ENCODE data around the gene ADD3. TPM values are rescaled to one million over a fixed set of nuclear protein-coding genes. Genes with fewer than 3 reads are reported as not detected.

The ADD3 gene
- total and polyA plus RNA-seq, 9 donors, result 65.3 to 110 (median 81.0) TPM

DNA sequence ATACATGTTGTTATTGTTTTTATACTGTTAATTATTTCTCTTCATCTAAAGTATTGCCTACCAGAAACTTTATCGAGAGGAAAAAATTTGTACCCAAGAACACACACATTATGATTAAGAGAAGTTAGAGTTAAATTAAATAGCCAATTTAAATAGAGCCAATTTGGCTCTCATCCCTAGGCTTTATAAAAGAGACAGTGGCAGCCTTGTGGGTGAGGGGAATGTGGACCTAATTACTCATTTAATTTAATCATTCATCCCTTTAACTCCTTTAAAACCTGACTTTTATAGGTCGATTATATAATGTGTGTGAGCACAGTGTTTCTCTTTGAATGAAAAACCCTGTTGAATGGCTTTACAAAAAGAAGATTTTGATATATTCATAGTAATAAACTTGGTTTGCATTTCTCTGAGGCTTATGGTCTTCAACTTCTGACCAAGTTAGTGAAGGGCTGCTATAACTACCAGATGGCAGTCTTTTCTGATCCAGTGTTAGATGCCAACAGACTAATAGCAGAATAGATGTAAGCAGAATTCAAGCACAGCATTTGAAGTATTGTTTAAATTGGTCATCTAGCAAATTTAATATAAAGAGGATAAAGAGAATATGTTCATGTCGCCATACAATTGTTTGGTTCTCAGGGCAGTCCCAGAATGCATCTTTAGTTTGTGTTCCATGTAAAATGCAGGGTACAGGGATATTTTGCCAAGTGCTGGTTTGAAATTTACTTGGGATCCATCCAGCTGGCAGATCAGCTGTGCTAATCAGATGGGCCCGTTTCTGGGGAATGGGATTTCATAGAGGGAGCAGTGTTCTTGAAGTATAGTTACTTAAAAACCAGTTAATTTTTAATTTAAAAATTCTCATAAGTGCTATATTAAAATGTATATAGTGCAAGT is 25.3 kb downstream of the ADD3 start:
- no peaks in the 10 kb centered on the region for H3K27me3 ChIP-seq
- TF ChIP-seq EP300 (IDR thresholded peaks at IDR 0.05) (no peak), POLR2A (IDR thresholded peaks at IDR 0.05) (no peak)
- TF ChIP-seq, protein P1, sequence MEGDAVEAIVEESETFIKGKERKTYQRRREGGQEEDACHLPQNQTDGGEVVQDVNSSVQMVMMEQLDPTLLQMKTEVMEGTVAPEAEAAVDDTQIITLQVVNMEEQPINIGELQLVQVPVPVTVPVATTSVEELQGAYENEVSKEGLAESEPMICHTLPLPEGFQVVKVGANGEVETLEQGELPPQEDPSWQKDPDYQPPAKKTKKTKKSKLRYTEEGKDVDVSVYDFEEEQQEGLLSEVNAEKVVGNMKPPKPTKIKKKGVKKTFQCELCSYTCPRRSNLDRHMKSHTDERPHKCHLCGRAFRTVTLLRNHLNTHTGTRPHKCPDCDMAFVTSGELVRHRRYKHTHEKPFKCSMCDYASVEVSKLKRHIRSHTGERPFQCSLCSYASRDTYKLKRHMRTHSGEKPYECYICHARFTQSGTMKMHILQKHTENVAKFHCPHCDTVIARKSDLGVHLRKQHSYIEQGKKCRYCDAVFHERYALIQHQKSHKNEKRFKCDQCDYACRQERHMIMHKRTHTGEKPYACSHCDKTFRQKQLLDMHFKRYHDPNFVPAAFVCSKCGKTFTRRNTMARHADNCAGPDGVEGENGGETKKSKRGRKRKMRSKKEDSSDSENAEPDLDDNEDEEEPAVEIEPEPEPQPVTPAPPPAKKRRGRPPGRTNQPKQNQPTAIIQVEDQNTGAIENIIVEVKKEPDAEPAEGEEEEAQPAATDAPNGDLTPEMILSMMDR (IDR thresholded peaks at IDR 0.05), result no peak
- WGBS, 3 donors, result 30 to 39% (median 36%) methylated on average over 4 of the region's 4 CpGs
- H3K27ac ChIP-seq, result no peak overlapping the region
- no peak for DNase-seq
- H3K4me1 ChIP-seq (ENCODE audit: insufficient read depth), result peaks cover 3% of the 10 kb centered on the region
- no peaks in the 10 kb centered on the region for H3K9me3 ChIP-seq
- intact Hi-C loops (cut with DNase I), result no loop called here
- H3K4me3 ChIP-seq, result no peak overlapping the region
- H3K36me3 ChIP-seq, result no peaks in the 10 kb centered on the region

DNA sequence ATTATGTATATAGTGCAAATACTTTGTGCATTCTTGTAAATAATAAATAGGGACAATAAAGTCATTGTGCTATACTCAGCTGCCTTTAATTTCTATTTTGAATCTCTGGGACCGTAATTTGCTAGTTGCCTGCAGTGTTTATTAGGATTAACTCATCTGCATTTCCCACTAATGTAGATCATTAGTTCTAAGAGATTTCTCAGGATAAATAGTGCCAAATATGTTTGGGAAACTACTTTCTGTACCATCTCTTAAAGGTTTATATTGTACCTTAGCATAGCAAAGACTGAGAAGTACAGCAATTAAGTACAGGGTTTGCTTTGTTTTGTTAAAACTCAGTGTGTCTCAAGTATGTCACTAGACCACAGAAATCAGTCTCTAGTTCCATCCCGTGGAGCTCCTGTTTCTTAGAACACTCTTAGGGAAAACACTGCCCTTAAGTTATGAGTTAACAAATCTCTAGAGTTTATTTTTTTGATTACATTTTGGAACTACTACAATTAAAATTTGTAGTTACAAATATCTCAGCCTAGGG is 26.0 kb downstream of the ADD3 start:
- TF ChIP-seq EP300 (IDR thresholded peaks at IDR 0.05) (no peak), POLR2A (IDR thresholded peaks at IDR 0.05) (no peak)
- TF ChIP-seq, protein P1 (IDR thresholded peaks at IDR 0.05), result no peak
- Histone ChIP-seq H3K27me3 (no peaks in the 10 kb centered on the region), H3K36me3 (no peaks in the 10 kb centered on the region), H3K4me3 (no peak overlapping the region), H3K4me1 (ENCODE audit: insufficient read depth) (peaks cover 3% of the 10 kb centered on the region), H3K27ac (no peak overlapping the region), H3K9me3 (no peaks in the 10 kb centered on the region)
- no peak for DNase-seq
- intact Hi-C loops (cut with DNase I), result no loop called here
- 28 to 30% (median 29%) methylated on average over 2 of the region's 2 CpGs for whole genome bisulfite sequencing, 3 donors

DNA sequence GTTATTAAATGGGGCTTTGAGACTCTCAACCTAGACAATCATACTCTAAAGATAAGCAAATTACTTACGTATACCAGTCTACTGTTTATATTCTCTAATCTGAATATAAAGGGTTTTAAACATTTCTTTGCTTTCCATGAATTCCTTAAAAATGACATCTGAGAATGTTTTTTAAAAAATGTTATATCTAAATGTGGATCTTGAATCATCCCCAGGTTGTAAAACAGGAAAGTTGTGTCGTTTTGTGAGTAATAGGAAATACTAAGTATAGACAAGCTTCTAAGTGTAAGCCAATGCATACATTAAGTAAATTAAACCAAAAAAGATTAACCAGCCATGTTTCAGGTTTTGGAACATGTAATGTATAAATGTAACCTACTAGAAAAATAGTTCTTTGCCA is 26.8 kb downstream of the ADD3 start:
- TF ChIP-seq POLR2A (IDR thresholded peaks at IDR 0.05), result no peak
- no peak for TF ChIP-seq EP300 (IDR thresholded peaks at IDR 0.05)
- TF ChIP-seq, protein P1 (IDR thresholded peaks at IDR 0.05), result no peak
- Histone ChIP-seq H3K36me3 (no peaks in the 10 kb centered on the region), H3K9me3 (no peaks in the 10 kb centered on the region), H3K27me3 (no peaks in the 10 kb centered on the region), H3K27ac (no peak overlapping the region), H3K4me3 (no peak overlapping the region), H3K4me1 (ENCODE audit: insufficient read depth) (peaks cover 3% of the 10 kb centered on the region)
- intact Hi-C loops (cut with DNase I), result no loop called here
- 61 to 72% (median 67%) methylated on average over 2 of the region's 2 CpGs for WGBS, 3 donors
- DNase-seq, result no peak

DNA sequence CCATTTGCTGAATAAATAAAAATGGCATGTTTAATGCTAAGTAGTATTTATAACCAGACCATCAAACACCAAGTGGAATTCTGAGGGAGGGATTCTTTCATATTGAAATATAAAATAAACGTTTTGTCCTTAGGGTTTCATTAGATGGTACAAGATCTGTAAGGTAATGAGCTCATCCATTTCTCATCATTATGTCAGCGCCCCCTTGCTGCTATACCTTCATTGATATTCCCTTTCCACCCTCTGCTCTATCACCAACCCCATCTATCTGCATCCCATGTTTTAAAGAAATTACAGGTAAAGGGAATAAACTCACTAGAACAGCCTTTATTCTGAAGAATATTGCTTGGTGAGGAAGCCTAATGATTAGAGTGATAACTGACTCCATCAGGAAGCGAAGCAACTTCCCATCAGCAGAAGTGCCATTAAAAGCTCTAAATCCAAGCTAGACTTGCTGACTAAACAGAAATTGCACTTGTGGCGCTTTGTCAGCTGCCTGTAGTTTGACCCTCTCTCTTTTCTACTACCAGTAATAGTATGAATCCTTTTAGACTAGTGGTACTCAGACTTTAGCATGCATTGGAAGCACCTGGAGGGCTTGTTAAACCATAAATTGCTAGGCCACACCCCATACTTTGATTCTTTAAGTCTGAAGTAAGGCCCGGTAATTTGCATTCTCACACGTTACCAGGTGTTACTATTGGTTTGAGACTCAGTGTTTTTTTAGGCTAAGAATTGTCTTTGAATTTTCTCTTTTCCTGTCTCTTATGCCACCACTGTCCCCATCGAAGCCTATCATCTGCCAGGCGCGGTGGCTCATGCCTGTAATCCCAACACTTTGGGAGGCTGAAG is 27.5 kb downstream of the ADD3 start:
- Histone ChIP-seq H3K27me3 (no peaks in the 10 kb centered on the region), H3K36me3 (no peaks in the 10 kb centered on the region), H3K4me3 (no peak overlapping the region), H3K9me3 (no peaks in the 10 kb centered on the region), H3K4me1 (ENCODE audit: insufficient read depth) (peaks cover 3% of the 10 kb centered on the region), H3K27ac (no peak overlapping the region)
- intact Hi-C loops (cut with DNase I), result no loop called here
- WGBS, 3 donors, result 91 to 93% (median 93%) methylated on average over 9 of the region's 9 CpGs
- no peak for DNase-seq
- TF ChIP-seq, protein P1 (IDR thresholded peaks at IDR 0.05), result no peak
- TF ChIP-seq EP300 (IDR thresholded peaks at IDR 0.05) (no peak), POLR2A (IDR thresholded peaks at IDR 0.05) (no peak)

Data from ovary (tissue), 9 donors.